Stimulated activated memory B cell treated with anti-CD40 and anti-IgM and Interleukin-4, amounts not matched to agents 10 μg/mL and 1 μg/mL and 100 μg/mL, for 72 hours (primary cell): Measurements from ENCODE around the gene KRTAP5-7.
"Not testable (repeated sequence)": the region's sequence is repeated elsewhere in the genome, so short reads cannot be mapped to it uniquely, and the experiment has no call there.

ENCODE experiments used
- ATAC-seq: fragments of 150-1000 bp; cut with Tn5 transposase; 2 replicates; pipeline ENCODE4 v1.10.0; 2021
- H3K27ac Mint-ChIP-seq: one replicate; pipeline ENCODE4 v1.8.0; 2022; ENCODE audit warnings: mild to moderate bottlenecking, mixed read lengths
- H3K27me3 Mint-ChIP-seq: one replicate; pipeline ENCODE4 v1.8.0; 2022; ENCODE audit warnings: mixed read lengths
- H3K36me3 Mint-ChIP-seq: one replicate; pipeline ENCODE4 v1.8.0; 2022; ENCODE audit warnings: mixed read lengths
- H3K4me1 Mint-ChIP-seq: one replicate; pipeline ENCODE4 v1.8.0; 2022; ENCODE audit warnings: mixed read lengths
- H3K4me3 Mint-ChIP-seq: one replicate; pipeline ENCODE4 v1.8.0; 2022; ENCODE audit warnings: mild to moderate bottlenecking, moderate library complexity, mixed read lengths
- H3K9me3 Mint-ChIP-seq: one replicate; pipeline ENCODE4 v1.8.0; 2022; ENCODE audit warnings: mixed read lengths

Gene KRTAP5-7, protein sequence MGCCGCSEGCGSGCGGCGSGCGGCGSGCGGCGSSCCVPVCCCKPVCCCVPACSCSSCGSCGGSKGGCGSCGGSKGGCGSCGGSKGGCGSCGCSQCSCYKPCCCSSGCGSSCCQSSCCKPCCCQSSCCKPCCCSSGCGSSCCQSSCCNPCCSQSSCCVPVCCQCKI

DNA sequence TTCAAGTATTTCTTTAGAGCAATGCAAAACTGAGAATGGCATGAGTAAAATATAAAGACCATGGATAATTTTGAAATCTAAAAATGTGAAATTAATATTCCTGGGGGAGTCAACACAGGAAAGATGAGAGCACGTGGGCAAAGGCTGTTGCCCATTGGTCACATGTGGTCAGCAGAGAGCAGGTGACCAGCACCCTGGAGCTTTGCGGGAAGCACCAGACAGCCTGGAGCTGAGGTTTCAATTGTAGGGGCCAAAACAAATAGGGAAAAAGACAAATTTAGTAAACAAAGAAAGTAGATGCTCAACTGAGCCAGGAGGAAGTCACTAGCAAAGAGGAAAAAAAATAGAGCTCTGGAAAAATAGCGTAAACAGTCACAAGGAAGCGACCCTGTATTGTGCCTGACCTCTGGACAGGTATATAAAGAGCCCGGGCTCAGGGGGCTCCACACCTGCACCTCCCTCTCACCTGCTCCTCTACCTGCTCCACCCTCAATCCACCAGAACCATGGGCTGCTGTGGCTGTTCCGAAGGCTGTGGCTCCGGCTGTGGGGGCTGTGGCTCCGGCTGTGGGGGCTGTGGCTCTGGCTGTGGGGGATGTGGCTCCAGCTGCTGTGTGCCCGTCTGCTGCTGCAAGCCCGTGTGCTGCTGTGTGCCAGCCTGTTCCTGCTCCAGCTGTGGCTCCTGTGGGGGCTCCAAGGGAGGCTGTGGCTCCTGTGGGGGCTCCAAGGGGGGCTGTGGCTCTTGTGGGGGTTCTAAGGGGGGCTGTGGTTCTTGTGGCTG is at the start of gene KRTAP5-7:
KRTAP5-7 (plus strand) TSS at position 472 of the 780 bp plus-strand sequence; CDS start at position 506, 34 bp downstream.
- H3K27me3 Mint-ChIP-seq = peaks cover 13% of the 10 kb centered on the region
- not testable (repeated sequence) for H3K4me1 Mint-ChIP-seq, ATAC-seq, H3K27ac Mint-ChIP-seq, H3K9me3 Mint-ChIP-seq, H3K36me3 Mint-ChIP-seq, H3K4me3 Mint-ChIP-seq

DNA sequence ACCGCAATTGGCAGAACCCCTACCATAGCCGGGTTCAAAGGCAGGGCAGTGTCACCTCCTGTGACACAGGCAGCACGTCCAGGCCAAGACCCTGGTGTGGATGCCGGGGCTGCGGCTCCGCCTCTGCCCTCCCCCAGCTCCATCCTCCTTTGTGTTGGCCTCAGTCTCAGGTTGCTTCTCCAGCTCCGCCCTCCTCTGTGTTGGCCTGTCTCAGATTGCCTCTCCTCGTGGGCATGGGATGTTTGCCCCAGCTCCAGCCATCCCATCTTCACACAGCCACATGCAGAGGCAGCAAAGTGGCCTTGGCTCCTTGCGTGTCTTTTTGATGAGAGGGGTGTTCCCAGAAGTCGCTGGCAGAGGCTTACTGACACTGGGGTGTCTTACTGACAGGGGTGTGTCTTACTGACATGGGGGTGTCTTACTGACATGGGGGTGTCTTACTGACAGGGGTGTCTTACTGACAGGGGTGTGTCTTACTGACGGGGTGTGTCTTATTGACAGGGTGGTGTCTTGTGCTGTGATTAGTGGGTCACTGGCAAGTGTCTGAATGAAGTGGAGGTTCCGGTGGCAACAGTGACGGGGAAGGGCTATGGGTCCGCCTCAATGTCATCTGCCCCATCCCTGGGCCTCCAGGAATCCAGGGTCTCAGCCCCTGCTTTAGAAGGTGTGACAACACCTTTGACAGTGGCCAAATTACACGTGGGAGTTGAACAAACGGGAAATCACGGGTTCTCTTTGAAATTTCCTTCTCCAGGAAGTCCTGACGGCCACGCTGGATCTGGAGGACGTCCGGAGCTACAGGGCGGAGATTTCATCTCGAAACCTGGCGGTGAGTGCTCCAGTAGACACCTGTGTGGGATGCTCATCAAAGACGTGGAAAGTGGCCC is 49.2 kb upstream of the KRTAP5-7 start:
- no peak overlapping the region for H3K4me3 Mint-ChIP-seq

DNA sequence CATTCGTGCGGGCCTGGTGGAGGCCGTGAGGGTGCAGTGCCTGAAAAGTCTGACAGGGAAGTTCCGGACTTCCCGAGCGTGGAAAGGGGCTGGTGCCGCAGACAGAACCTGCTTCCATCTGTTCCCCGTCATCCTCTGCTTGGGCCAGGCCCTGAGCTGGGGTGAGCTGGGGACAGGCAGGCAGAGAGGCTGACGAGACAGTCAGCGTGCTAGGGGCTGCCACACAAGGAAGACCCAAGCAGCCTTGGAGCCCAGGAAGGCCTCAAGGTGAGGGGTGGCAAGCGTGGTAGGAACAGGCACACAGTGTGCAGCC is 48.6 kb upstream of the KRTAP5-7 start:
- Mint-ChIP-seq H3K27me3 (no peaks in the 10 kb centered on the region), H3K9me3 (no peaks in the 10 kb centered on the region), H3K36me3 (peaks cover 91% of the 10 kb centered on the region), H3K4me3 (no peak overlapping the region), H3K27ac (no peak overlapping the region), H3K4me1 (no peaks in the 10 kb centered on the region)
- no peak for ATAC-seq

More for the DNA sequence above, 49.2 kb upstream of the KRTAP5-7 start:
- H3K27me3 Mint-ChIP-seq = no peaks in the 10 kb centered on the region
- no peaks in the 10 kb centered on the region for H3K9me3 Mint-ChIP-seq
- peaks cover 91% of the 10 kb centered on the region for H3K36me3 Mint-ChIP-seq
- H3K27ac Mint-ChIP-seq = no peak overlapping the region
- no peaks in the 10 kb centered on the region for H3K4me1 Mint-ChIP-seq
- no peak for ATAC-seq

DNA sequence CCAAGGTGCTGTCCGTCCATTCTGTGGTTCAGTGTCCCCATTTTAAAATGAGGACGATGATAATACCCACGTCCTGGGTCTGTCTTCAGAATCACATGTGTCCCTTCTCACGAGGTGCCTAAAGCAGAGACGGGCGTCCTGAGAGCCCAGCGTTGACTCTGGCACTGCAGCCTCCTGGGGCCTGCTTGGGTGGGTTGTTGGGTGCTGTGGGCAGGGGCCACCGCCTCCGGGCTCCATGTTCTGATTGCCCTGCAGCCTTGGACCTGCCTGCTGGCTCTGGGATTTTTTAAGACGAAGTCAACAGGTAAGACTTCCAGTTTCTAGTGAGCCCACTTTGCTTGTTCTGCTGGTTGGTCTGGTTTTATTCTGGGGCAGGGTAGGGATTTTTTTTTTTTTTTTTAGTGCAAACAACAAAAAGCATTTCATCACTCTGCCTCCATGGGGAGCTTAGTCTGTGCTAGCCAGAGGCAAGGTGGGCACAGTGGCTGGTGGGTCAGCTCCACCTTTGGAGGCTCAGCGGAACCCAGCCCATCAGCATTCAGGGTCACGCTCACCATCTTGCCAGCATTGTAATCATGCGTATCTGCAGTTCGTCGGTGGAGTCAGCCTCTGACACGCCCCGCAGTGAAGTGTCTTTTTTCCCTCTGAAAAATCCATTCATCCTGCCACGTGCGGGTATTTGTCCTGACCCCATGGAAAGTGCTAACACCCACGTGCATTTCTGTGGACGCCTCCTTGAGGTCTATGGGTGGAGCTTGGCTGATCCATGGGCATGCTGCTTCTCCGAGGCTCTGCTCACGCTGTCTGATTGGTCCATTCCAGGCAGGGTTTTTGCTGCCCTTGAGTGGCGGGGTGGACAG is 45.7 kb upstream of the KRTAP5-7 start:
- H3K27ac Mint-ChIP-seq = no peak overlapping the region
- no peak for ATAC-seq
- H3K36me3 Mint-ChIP-seq = peaks cover 96% of the 10 kb centered on the region
- no peaks in the 10 kb centered on the region for H3K27me3 Mint-ChIP-seq
- no peaks in the 10 kb centered on the region for H3K9me3 Mint-ChIP-seq
- H3K4me1 Mint-ChIP-seq = no peaks in the 10 kb centered on the region
- H3K4me3 Mint-ChIP-seq = no peak overlapping the region

DNA sequence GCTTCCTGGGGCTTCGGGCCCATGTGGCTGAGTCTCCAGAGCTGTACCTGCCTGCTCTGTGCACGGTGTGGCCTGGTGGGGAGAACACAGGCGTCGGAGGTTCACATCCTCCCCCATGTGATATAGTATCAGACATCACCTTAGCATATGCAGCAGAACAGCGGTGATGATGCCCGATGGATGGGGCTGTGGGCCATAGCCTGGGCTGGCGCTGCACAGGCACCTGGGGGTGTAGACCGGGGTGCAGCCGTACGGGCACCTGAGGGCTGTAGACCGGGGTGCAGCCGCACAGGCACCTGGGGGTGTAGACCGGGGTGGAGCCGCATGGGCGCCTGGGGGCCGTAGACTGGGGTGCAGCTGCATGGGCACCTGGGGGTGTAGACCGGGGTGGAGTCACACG is 44.9 kb upstream of the KRTAP5-7 start:
- Mint-ChIP-seq H3K9me3 (no peaks in the 10 kb centered on the region), H3K4me1 (no peaks in the 10 kb centered on the region), H3K27me3 (no peaks in the 10 kb centered on the region), H3K27ac (no peak overlapping the region), H3K4me3 (no peak overlapping the region), H3K36me3 (peaks cover 97% of the 10 kb centered on the region)
- no peak for ATAC-seq

DNA sequence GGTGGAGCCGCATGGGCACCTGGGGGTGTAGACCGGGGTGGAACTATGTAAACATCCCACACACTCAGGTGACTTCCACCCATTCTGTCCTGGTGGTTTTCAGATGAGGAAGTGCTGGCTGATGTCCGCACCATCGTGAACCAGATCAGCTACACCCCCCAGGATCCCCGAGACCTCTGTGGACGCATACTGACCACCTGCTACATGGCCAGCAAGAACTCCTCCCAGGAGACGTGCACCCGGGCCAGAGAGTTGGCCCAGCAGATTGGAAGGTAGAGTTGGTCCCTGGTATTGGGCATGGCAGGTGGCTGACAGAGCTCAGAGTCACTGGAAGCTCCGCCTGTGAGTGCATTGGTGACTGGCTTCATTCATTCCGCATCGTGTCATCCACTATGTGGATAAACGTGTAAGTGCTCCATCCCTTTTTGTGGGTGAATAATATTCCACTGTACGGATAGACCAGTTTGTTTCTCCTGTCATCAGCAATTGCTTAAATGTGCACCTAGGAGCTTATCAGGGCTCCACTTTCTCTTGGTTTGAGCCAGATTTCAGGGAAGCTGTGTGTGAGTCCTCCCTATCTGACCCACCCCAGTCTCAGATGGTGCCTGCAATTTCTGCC is 44.2 kb upstream of the KRTAP5-7 start:
- H3K4me3 Mint-ChIP-seq = no peak overlapping the region
- H3K27ac Mint-ChIP-seq = no peak overlapping the region
- H3K36me3 Mint-ChIP-seq = peaks cover 93% of the 10 kb centered on the region
- no peaks in the 10 kb centered on the region for H3K27me3 Mint-ChIP-seq
- peaks cover 2% of the 10 kb centered on the region for H3K4me1 Mint-ChIP-seq
- ATAC-seq = no peak
- H3K9me3 Mint-ChIP-seq = no peaks in the 10 kb centered on the region

DNA sequence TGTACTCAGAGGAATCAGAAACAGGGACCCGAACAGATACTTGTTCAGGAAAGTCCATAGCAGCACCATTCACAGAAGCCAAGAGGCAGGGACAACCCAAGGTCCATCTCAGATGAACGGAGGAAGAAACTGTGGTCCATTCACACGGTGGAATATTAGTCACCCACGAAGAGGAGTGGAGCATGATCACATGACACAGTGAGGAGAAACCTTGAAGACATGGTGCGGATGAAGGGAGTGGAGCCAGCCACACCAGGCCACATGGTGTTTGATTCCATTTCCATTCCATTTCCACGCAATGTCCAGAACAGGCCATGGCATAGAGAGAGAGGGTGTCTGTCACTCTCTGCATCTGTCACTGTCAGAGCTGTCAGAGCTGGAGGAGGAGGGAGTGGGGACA is 43.4 kb upstream of the KRTAP5-7 start:
- Mint-ChIP-seq H3K4me3 (no peak overlapping the region), H3K9me3 (no peaks in the 10 kb centered on the region), H3K4me1 (peaks cover 10% of the 10 kb centered on the region), H3K27me3 (no peaks in the 10 kb centered on the region), H3K36me3 (peaks cover 95% of the 10 kb centered on the region), H3K27ac (no peak overlapping the region)
- ATAC-seq = no peak

DNA sequence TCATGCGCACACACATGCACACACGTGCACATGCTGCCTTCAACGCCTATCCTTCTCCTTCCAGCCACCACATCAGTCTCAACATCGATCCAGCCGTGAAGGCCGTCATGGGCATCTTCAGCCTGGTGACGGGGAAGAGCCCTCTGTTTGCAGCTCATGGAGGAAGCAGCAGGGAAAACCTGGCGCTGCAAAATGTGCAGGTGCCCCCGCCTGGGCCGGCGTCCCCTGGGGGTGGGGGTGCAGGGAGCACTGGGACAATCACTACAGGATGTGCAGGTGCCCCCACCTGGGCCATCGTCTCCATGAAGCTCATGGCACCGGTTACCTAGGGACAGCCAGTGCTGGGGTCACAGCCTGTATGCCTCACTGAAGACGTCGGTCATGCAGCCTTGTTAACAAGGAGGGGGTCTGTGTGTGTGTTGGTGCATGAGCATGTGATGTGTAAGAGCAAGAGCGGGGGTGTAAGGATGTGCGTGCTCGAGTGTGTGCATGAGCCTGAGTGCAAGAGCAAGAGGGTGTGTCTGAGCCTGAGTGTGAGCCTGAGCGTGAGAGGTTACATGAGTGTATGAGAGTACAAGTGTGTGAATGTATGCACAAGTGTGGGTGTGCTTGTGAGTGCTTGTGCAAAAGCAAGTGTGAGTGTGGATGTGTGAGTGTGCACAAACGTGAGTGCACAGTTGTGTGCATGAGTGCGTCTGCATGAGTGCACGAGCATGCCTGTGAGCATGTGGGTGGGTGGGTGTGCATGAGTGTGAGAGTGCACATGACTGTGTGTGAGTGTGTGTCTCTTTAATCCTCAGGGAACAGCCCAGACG is 42.6 kb upstream of the KRTAP5-7 start:
- Mint-ChIP-seq H3K9me3 (no peaks in the 10 kb centered on the region), H3K4me3 (no peak overlapping the region), H3K36me3 (peaks cover 95% of the 10 kb centered on the region), H3K27ac (no peak overlapping the region), H3K27me3 (no peaks in the 10 kb centered on the region), H3K4me1 (peaks cover 18% of the 10 kb centered on the region)
- ATAC-seq = no peak

DNA sequence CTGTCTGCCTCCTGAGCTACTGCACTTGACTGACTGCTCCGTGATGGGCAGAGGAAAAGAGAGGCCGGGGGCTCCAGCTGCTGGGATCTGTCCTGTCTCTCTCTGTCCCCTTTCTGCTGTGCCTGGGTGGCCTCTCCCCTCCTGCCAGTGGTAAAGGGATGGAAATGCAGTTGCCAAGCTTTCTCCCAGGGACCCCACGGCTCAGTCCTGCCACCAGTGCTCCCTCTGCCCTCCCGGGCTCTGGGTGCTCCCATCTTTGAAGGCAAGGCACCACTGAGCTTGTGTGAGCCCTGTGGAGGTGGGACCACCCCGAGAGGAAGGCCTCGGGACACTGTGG is 42.0 kb upstream of the KRTAP5-7 start:
- Mint-ChIP-seq H3K27me3 (no peaks in the 10 kb centered on the region), H3K36me3 (peaks cover 95% of the 10 kb centered on the region), H3K27ac (no peak overlapping the region), H3K4me3 (no peak overlapping the region), H3K9me3 (no peaks in the 10 kb centered on the region), H3K4me1 (peaks cover 21% of the 10 kb centered on the region)
- ATAC-seq = no peak

DNA sequence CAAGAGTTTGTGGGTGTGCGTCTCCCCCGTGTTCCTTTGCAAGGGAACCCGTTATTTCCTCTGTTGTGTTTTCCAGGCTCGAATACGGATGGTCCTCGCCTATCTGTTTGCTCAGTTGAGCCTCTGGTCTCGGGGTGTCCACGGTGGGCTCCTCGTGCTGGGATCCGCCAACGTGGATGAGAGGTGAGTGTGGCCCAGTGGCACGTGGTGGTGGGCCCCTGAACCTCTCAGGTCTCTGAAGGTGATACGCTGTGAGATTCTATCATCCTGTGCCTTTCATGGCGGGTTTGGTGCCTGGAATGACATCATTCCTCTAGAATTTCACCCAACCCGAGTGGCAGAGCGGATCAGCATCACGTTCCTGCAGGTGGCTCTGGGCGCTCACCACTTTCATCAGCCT is 41.6 kb upstream of the KRTAP5-7 start:
- H3K36me3 Mint-ChIP-seq = peaks cover 95% of the 10 kb centered on the region
- H3K4me3 Mint-ChIP-seq = no peak overlapping the region
- peaks cover 21% of the 10 kb centered on the region for H3K4me1 Mint-ChIP-seq
- H3K9me3 Mint-ChIP-seq = no peaks in the 10 kb centered on the region
- no peak overlapping the region for H3K27ac Mint-ChIP-seq
- no peaks in the 10 kb centered on the region for H3K27me3 Mint-ChIP-seq
- no peak for ATAC-seq

DNA sequence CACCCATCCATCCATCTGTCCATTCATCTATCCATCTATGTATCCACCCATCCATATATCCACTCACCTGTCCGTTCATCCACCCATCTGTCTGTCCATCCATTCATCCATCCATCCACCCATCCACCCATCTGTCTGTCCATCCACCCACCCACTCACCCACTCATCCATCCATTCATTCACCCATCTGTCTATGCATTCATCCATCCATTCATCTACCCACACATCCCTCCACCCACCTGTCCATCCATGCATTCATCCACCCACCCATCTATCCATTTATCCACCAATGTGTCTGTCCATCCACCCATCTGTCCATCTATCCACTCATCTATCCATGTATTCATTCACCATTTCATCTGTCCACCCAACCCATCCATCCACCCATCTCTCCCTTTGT is 40.7 kb upstream of the KRTAP5-7 start:
- Mint-ChIP-seq H3K36me3 (peaks cover 95% of the 10 kb centered on the region), H3K27ac (no peak overlapping the region), H3K9me3 (no peaks in the 10 kb centered on the region), H3K4me1 (peaks cover 21% of the 10 kb centered on the region), H3K27me3 (no peaks in the 10 kb centered on the region), H3K4me3 (no peak overlapping the region)
- ATAC-seq = no peak

DNA sequence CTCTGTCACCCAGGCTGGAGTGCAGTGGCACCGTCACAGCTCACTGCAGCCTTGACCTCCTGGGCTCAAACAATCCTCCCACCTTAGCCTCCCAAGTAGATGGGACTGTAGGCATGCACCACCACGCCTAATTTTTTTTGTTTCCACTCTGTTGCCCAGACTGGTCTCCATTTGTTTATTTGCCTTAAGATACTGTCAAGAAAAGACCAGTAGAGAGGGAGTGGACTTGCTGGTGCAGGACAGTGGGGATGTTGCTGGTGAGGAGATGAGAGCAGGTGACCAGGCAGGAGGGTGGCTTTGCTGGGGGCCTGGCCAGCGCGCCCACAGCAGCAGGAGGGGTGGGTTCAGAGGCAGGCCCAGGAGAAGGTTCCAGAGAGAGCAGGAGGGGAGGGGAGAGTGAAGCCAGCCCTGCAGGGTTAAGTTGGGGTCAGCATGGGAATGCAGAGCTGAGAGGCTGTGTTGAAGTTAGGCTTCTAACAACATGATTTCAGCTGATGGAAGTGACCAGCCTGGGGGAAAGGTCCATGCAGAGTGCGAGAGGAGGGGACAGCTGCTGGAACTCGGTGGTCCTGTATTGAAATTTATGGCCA is 38.3 kb upstream of the KRTAP5-7 start:
- no peak overlapping the region for H3K4me3 Mint-ChIP-seq
- H3K4me1 Mint-ChIP-seq = peaks cover 21% of the 10 kb centered on the region
- ATAC-seq = peak; percentile 31
- H3K9me3 Mint-ChIP-seq = no peaks in the 10 kb centered on the region
- H3K36me3 Mint-ChIP-seq = peaks cover 86% of the 10 kb centered on the region
- H3K27me3 Mint-ChIP-seq = no peaks in the 10 kb centered on the region
- peak overlapping the region; percentile 73 for H3K27ac Mint-ChIP-seq

DNA sequence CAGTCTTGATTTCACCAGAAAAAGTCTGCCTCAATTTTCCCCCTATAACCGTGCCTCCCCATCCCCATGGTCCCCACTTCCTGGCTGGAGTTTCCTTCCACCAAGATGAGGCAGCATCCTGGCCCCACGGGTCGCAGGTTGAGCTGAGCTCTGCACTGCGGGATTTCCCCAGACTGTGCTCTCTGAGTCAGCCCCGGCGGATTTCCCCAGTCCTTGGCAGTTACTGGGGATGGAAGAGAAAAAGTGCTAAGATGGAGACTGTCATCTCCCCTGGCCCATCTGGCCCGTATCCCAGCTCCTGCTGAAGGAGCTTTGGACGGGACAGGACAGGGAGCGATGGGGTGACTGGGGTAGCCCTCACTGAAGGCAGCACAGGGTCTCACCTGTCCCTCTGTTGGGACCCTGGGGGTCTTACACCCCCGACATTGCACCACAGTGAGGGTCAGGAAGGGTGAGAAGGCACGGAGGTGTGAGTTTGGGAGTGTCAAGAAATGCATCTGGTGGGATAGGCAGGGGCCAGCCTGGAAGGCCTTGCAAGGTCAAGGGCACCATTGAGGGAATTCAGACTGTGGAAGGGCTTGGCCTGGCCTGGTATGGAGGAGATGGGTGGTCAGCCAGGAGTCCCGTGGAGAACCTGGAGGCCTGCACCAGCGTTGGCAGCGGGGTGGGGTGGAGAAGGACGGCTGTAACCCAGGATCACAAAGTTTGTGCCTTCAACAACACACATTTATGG is 37.6 kb upstream of the KRTAP5-7 start:
- Mint-ChIP-seq H3K27ac (peak overlapping the region; percentile 73), H3K27me3 (no peaks in the 10 kb centered on the region), H3K36me3 (peaks cover 85% of the 10 kb centered on the region), H3K4me1 (peaks cover 21% of the 10 kb centered on the region), H3K9me3 (no peaks in the 10 kb centered on the region), H3K4me3 (no peak overlapping the region)
- ATAC-seq = peak; percentile 80
